H1 (cell line): ENCODE measurements around the gene GUCY1B1. TPM values are rescaled to one million over a fixed set of nuclear protein-coding genes. Genes with fewer than 3 reads are reported as not detected.

Source experiments
- CTCF ChIA-PET: fragments of 300-600 bp; sonication (Branson Sonifier 250); formaldehyde crosslinking; loops from one replicate; lab custom pipeline; 2021; ENCODE audit not compliant: partially characterized antibody; lab: Charles Lee
- POLR2A ChIA-PET: fragments of 300-600 bp; sonication (Branson Sonifier 250); formaldehyde crosslinking; loops from one replicate; lab custom pipeline; 2021; ENCODE audit warnings: inconsistent platforms; ENCODE audit not compliant: partially characterized antibody; lab: Charles Lee
- DNase-seq, 2 experiments: peaks; one replicate each; pipeline versions ENCODE4 v3.0.0 to v3.0.0-alpha.2; 2010 to 2022; ENCODE audit warnings: low spot score in 2 of 2, low read depth in 1 of 2, mixed read lengths in 1 of 2
- FAIRE-seq: peaks from 2 replicates; lab custom pipeline; 2011; peaks lifted over from hg19 to GRCh38; lab: Jason Lieb, UNC
- H2AFZ ChIP-seq: 2 replicates; pipeline ENCODE4 v1.8.1; 2012; ENCODE audit warnings: low read length, inconsistent platforms
- H2AK5ac ChIP-seq: 2 replicates; pipeline ENCODE4 v1.6.1; 2013; ENCODE audit warnings: low read depth, low read length
- H2BK120ac ChIP-seq: replicated peaks from 2 replicates; pipeline ENCODE3; 2013; ENCODE audit warnings: low read depth, low read length, inconsistent platforms
- H2BK12ac ChIP-seq: 2 replicates; pipeline ENCODE4 v1.6.1; 2013; ENCODE audit warnings: low read depth, low read length
- H2BK15ac ChIP-seq: 2 replicates; pipeline ENCODE4 v1.6.1; 2013; ENCODE audit warnings: low read length
- H2BK20ac ChIP-seq: 2 replicates; pipeline ENCODE4 v1.6.1; 2013; ENCODE audit warnings: low read length
- H2BK5ac ChIP-seq: 2 replicates; pipeline ENCODE4 v1.6.1; 2013; ENCODE audit warnings: low read depth, low read length
- H3K14ac ChIP-seq: 2 replicates; pipeline ENCODE4 v1.6.1; 2013; ENCODE audit warnings: inconsistent platforms; ENCODE audit not compliant: insufficient read length
- H3K18ac ChIP-seq: 2 replicates; pipeline ENCODE4 v1.6.1; 2013; ENCODE audit warnings: low read length; ENCODE audit errors: extremely low read depth
- H3K23ac ChIP-seq: 2 replicates; pipeline ENCODE4 v1.6.1; 2013; ENCODE audit warnings: inconsistent platforms; ENCODE audit not compliant: insufficient read length
- H3K23me2 ChIP-seq: 2 replicates; pipeline ENCODE4 v1.6.1; 2013; ENCODE audit warnings: low read depth, low read length
- H3K27ac ChIP-seq: 2 replicates; pipeline ENCODE4 v1.6.1; 2011; ENCODE audit warnings: low read depth, low read length, inconsistent platforms
- H3K27me3 ChIP-seq, 4 experiments: replicated peaks in 1 of 4; 1 replicate in 1 of 4; 2 replicates in 3 of 4; pipeline versions ENCODE4 v1.6.1 to v1.8.1; 2011 to 2013; ENCODE audit warnings: low read length in 3 of 4, mild to moderate bottlenecking in 3 of 4, inconsistent platforms in 2 of 4, mixed read lengths in 2 of 4, moderate library complexity in 1 of 4; ENCODE audit not compliant: control insufficient read depth in 3 of 4, insufficient read depth in 3 of 4; ENCODE audit errors: extremely low read depth in 1 of 4
- H3K36me3 ChIP-seq, 4 experiments: 2 replicates each; pipeline versions ENCODE4 v1.6.1 to v1.8.1; 2011 to 2013; ENCODE audit warnings: mild to moderate bottlenecking in 4 of 4, low read length in 3 of 4, moderate library complexity in 2 of 4, control low read depth in 1 of 4, inconsistent platforms in 1 of 4; ENCODE audit not compliant: insufficient read depth in 4 of 4, control insufficient read depth in 2 of 4
- H3K4ac ChIP-seq: replicated peaks from 2 replicates; pipeline ENCODE3; 2013; ENCODE audit warnings: low read length, low read depth, mixed read lengths, inconsistent platforms; ENCODE audit not compliant: insufficient read length
- H3K4me1 ChIP-seq, 4 experiments: replicated peaks in 1 of 4; 1 replicate in 1 of 4; 2 replicates in 3 of 4; pipeline versions ENCODE4 v1.6.1 to v1.8.1; 2011 to 2013; ENCODE audit warnings: low read length in 3 of 4, inconsistent platforms in 2 of 4, mixed read lengths in 1 of 4; ENCODE audit not compliant: insufficient read depth in 4 of 4, control insufficient read depth in 3 of 4
- H3K4me2 ChIP-seq, 2 experiments: 2 replicates each; pipeline versions ENCODE4 v1.6.1 to v1.8.1; 2011 to 2013; ENCODE audit warnings: low read depth in 2 of 2, low read length in 2 of 2, control low read depth in 1 of 2, inconsistent platforms in 1 of 2, mild to moderate bottlenecking in 1 of 2; ENCODE audit not compliant: insufficient read depth in 1 of 2
- H3K4me3 ChIP-seq, 4 experiments: fragments of 200-600, 300-600 bp in 1 of 4; sonication (generic), shearing (Covaris generic), sonication (Bioruptor Twin) in 1 of 4; 2 replicates each; pipeline versions ENCODE4 v1.5.1 to v1.8.1; 2011 to 2016; ENCODE audit warnings: low read length in 4 of 4, low read depth in 3 of 4, control low read depth in 2 of 4, inconsistent platforms in 2 of 4, mild to moderate bottlenecking in 2 of 4, mixed read lengths in 1 of 4, moderate library complexity in 1 of 4; ENCODE audit not compliant: insufficient read depth in 2 of 4; ENCODE audit errors: extremely low read depth in 1 of 4
- H3K56ac ChIP-seq: replicated peaks from 2 replicates; pipeline ENCODE3; 2013; ENCODE audit warnings: low read depth, mild to moderate bottlenecking, mixed read lengths, low read length, inconsistent platforms; ENCODE audit not compliant: insufficient read length
- H3K79me1 ChIP-seq: 2 replicates; pipeline ENCODE4 v1.6.1; 2013; ENCODE audit warnings: low read depth, low read length, control low read depth
- H3K79me2 ChIP-seq, 2 experiments: 2 replicates each; pipeline versions ENCODE4 v1.6.1 to v1.8.1; 2012 to 2013; ENCODE audit warnings: low read length in 2 of 2, mild to moderate bottlenecking in 2 of 2, inconsistent platforms in 1 of 2; ENCODE audit not compliant: insufficient read depth in 2 of 2, control insufficient read depth in 1 of 2
- H3K9ac ChIP-seq, 4 experiments: replicated peaks in 1 of 4; 1 replicate in 1 of 4; 2 replicates in 3 of 4; pipeline versions ENCODE4 v1.6.1 to v1.8.1; 2011 to 2013; ENCODE audit warnings: low read depth in 3 of 4, low read length in 3 of 4, control low read depth in 2 of 4, mild to moderate bottlenecking in 2 of 4, moderate library complexity in 2 of 4, inconsistent platforms in 1 of 4; ENCODE audit errors: extremely low read depth in 1 of 4
- H3K9me3 ChIP-seq, 2 experiments: 2 replicates each; pipeline versions ENCODE4 v1.6.1 to v1.8.1; 2012 to 2013; ENCODE audit warnings: mild to moderate bottlenecking in 2 of 2, moderate library complexity in 2 of 2, control low read depth in 1 of 2, inconsistent platforms in 1 of 2, low read depth in 1 of 2, low read length in 1 of 2, mixed read lengths in 1 of 2; ENCODE audit not compliant: insufficient read depth in 2 of 2
- H4K20me1 ChIP-seq, 2 experiments: replicated peaks in 1 of 2; 2 replicates each; pipeline versions ENCODE3 to v1.8.1; 2011 to 2013; ENCODE audit warnings: inconsistent platforms in 2 of 2, low read length in 2 of 2, mild to moderate bottlenecking in 1 of 2; ENCODE audit not compliant: insufficient read depth in 2 of 2, control insufficient read depth in 1 of 2
- H4K5ac ChIP-seq: 2 replicates; pipeline ENCODE4 v1.6.1; 2013; ENCODE audit warnings: low read length, low read depth, mixed read lengths, inconsistent platforms; ENCODE audit not compliant: insufficient read length
- H4K8ac ChIP-seq: 2 replicates; pipeline ENCODE4 v1.8.0; 2013; ENCODE audit warnings: mild to moderate bottlenecking, moderate library complexity, low read length, inconsistent platforms; ENCODE audit not compliant: insufficient read depth; ENCODE audit errors: extremely low read depth
- H4K91ac ChIP-seq: replicated peaks from 2 replicates; pipeline ENCODE3; 2013; ENCODE audit warnings: low read length, mixed read lengths, inconsistent platforms; ENCODE audit not compliant: insufficient read length
- HDAC6 ChIP-seq: IDR thresholded peaks from one replicate; pipeline ENCODE4 v1.7.1; 2012; ENCODE audit warnings: low read depth, mild to moderate bottlenecking, inconsistent platforms, low read length, moderate library complexity
- WGBS, 2 experiments: shearing (Covaris generic) in 1 of 2; methylation state at CpG; one replicate each; pipeline versions ENCODE4 v1.1.6 to v1.1.7; 2013 to 2015; ENCODE audit warnings: low lambda C conversion rate in 2 of 2, mixed read lengths in 2 of 2, inconsistent platforms in 1 of 2, low coverage in 1 of 2, missing lambda C conversion rate in 1 of 2; ENCODE audit not compliant: insufficient replicate concordance in 2 of 2, insufficient coverage in 1 of 2, insufficient read length in 1 of 2; ENCODE audit errors: extremely low coverage in 1 of 2, missing lambda C conversion rate in 1 of 2; 5-methylcytosine and 5-hydroxymethylcytosine counted together
- polyA plus RNA-seq, 7 experiments: library from polyadenylated mRNA; depleted of rRNA in 3 of 7; stranded (reverse) in 5 of 7; unstranded in 2 of 7; fragments of >200 nt in 5 of 7; fragments of 200-250 nt in 2 of 7; gene quantifications; 1 replicate in 5 of 7; 2 replicates in 1 of 7; 4 replicates in 1 of 7; pipeline versions ENCODE4 v1.2.1 to v1.2.3, GENCODE V29; 2011 to 2013; ENCODE audit warnings: missing spikeins in 2 of 7, mixed read lengths in 2 of 7
- total RNA-seq: library from RNA; stranded (reverse); fragmentation: NEBNext Ultra II Directional; extraction: Animal tissue kit (Norgen Biotek cat#: 25700); gene quantifications from 2 replicates; pipeline ENCODE4 v1.2.1, GENCODE V29; 2021
- TF ChIP-seq, protein P1 (sequence below): IDR thresholded peaks from 2 replicates; pipeline ENCODE4 v1.6.1; 2011; ENCODE audit warnings: low read length, improper control_type of control experiment

The GUCY1B1 gene
- total and polyA plus RNA-seq, 2 of the 8 experiments (the other 6 are each of a cell fraction or from before 2014, with no cell fraction given) = 1.5 to 2.9 TPM

DNA sequence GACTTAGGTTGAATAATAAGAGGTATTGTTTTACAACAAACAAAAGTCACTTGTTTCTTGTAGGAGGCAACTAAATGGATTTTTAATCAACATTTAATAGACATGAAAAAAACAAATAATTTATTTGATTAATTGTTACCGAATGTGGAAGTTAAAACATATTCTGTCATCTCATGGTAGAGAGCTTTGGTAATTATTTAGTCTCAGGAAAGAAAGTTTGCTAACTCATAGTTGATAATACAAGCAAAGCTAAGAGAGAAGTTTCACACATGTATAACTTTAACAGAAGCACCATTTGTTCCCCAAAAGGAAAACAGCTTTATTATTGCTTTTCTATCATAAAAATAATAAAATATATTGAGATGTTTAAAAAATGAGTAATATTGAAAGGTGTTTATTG, 47.3 kb upstream of the GUCY1B1 start:
- TF ChIP-seq, protein P1, sequence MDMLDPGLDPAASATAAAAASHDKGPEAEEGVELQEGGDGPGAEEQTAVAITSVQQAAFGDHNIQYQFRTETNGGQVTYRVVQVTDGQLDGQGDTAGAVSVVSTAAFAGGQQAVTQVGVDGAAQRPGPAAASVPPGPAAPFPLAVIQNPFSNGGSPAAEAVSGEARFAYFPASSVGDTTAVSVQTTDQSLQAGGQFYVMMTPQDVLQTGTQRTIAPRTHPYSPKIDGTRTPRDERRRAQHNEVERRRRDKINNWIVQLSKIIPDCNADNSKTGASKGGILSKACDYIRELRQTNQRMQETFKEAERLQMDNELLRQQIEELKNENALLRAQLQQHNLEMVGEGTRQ = no peak
- TF ChIP-seq HDAC6 = no peak
- Histone ChIP-seq H3K79me1 (no peaks in the 10 kb centered on the region), H3K4me2 (no peak overlapping the region), H2BK15ac (no peak overlapping the region), H3K14ac (no peak overlapping the region), H3K4ac (no peak overlapping the region), H3K23ac (no peak overlapping the region), H3K27ac (no peak overlapping the region), H2BK20ac (no peak overlapping the region), H3K9me3 (no peaks in the 10 kb centered on the region), H2BK120ac (no peak overlapping the region), H3K27me3 (no peaks in the 10 kb centered on the region), H2BK12ac (no peak overlapping the region), H3K18ac (no peak overlapping the region), H2AFZ (no peak overlapping the region), H4K5ac (no peak overlapping the region), H4K8ac (no peak overlapping the region), H3K4me1 (no peaks in the 10 kb centered on the region), H2AK5ac (no peak overlapping the region), H3K56ac (no peak overlapping the region), H3K36me3 (no peaks in the 10 kb centered on the region), H4K20me1 (no peaks in the 10 kb centered on the region), H3K4me3 (no peak overlapping the region), H2BK5ac (no peak overlapping the region), H3K9ac (no peak overlapping the region), H3K23me2 (no peaks in the 10 kb centered on the region), H3K79me2 (no peaks in the 10 kb centered on the region), H4K91ac (no peak overlapping the region)
- DNase-seq (no peak), FAIRE-seq (no peak)
- CTCF ChIA-PET = interaction anchor here (1.1 kb wide), 1 partner anchor 30 kb away, joined by 3 read pairs; no protein-coding TSS in a partner anchor
- POLR2A ChIA-PET = no interaction called here
- WGBS, 2 experiments = 96% methylated on average over 1 of the region's 1 CpG; no CpG with 5 or more reads in 1 of the 2 experiments
